GM12864 (cell line): Measurements from ENCODE around the gene MYBPC3.

Experiments
- DNase-seq: peaks from one replicate; pipeline ENCODE4 v3.0.0-alpha.2; 2011; ENCODE audit warnings: low read depth
- H3K4me3 ChIP-seq: 2 replicates; pipeline ENCODE4 v1.5.1; 2011; ENCODE audit warnings: mild to moderate bottlenecking, low read depth, low read length, control low read depth
- CTCF ChIP-seq: IDR thresholded peaks from 2 replicates; pipeline ENCODE4 v1.5.1; 2011; ENCODE audit warnings: low read depth, mild to moderate bottlenecking, moderate library complexity, low read length, control low read depth, inconsistent platforms; ENCODE audit errors: missing control alignments

Gene MYBPC3

GRCh38 chr11:47395223-47396048, 42.9 kb upstream of the MYBPC3 start:
- peak overlapping the region; percentile 39; the same call in 1 of the 2 replicates for H3K4me3 ChIP-seq
- no peak for DNase-seq
- TF ChIP-seq CTCF, result no peak

GRCh38 chr11:47394322-47395222, 42.1 kb upstream of the MYBPC3 start:
- peak overlapping the region; percentile 39 for H3K4me3 ChIP-seq
- TF ChIP-seq CTCF, result no peak
- no peak for DNase-seq

- no peak for DNase-seq
- no peak overlapping the region for H3K4me3 ChIP-seq
Observed at GRCh38 chr11:47394050-47394321, 41.5 kb upstream of the MYBPC3 start.

GRCh38 chr11:47393163-47394049, 40.9 kb upstream of the MYBPC3 start:
- H3K4me3 ChIP-seq, result no peak overlapping the region
- DNase-seq, result no peak
- TF ChIP-seq CTCF, result no peak

More at GRCh38 chr11:47394050-47394321, 41.5 kb upstream of the MYBPC3 start:
- no peak for TF ChIP-seq CTCF

GRCh38 chr11:47392546-47393162, 40.2 kb upstream of the MYBPC3 start:
- no peak overlapping the region for H3K4me3 ChIP-seq
- no peak for TF ChIP-seq CTCF
- DNase-seq, result no peak

- no peak overlapping the region for H3K4me3 ChIP-seq
- no peak for DNase-seq
- TF ChIP-seq CTCF, result no peak
Observed at GRCh38 chr11:47391711-47392432, 39.4 kb upstream of the MYBPC3 start.
